ENCODE measurements around the gene MARK3.

- TF ChIP-seq CTCF (IDR thresholded peaks at IDR 0.05) (no peak), POLR2A (IDR thresholded peaks at IDR 0.05) (no peak)
Observed at GRCh38 chr14:103449634-103450161, 64.5 kb downstream of the MARK3 start.
